Measurements from ENCODE around the gene RFX7.
"Not testable (repeated sequence)": the region's sequence is repeated elsewhere in the genome, so short reads cannot be mapped to it uniquely, and the experiment has no call there.

RFX7 gene

GRCh38 chr15:56205061-56205876, 38.4 kb downstream of the RFX7 start:
- no peak for DNase-seq

GRCh38 chr15:56203312-56203922, 40.3 kb downstream of the RFX7 start:
- not testable (repeated sequence) for DNase-seq

GRCh38 chr15:56202701-56203100, 41.0 kb downstream of the RFX7 start:
- DNase-seq: no peak

- DNase-seq: no peak
Measured at GRCh38 chr15:56199038-56199437, 44.6 kb downstream of the RFX7 start.

- DNase-seq: no peak
Measured at GRCh38 chr15:56194035-56194434, 49.6 kb downstream of the RFX7 start.

GRCh38 chr15:56192659-56193442, 50.8 kb downstream of the RFX7 start:
- DNase-seq: no peak

- DNase-seq: no peak
Measured at GRCh38 chr15:56187665-56188064, 56.0 kb downstream of the RFX7 start.

GRCh38 chr15:56185980-56186379, 57.7 kb downstream of the RFX7 start:
- no peak for DNase-seq

GRCh38 chr15:56184516-56184915, 59.2 kb downstream of the RFX7 start:
- DNase-seq: no peak

GRCh38 chr15:56180851-56181250, 62.8 kb downstream of the RFX7 start:
- DNase-seq: no peak

- no peak for DNase-seq
Measured at GRCh38 chr15:56176996-56177395, 66.7 kb downstream of the RFX7 start.

GRCh38 chr15:56175788-56176187, 67.9 kb downstream of the RFX7 start:
- DNase-seq: no peak

- no peak for DNase-seq
Measured at GRCh38 chr15:56174649-56175048, 69.0 kb downstream of the RFX7 start.

- DNase-seq: no peak
Measured at GRCh38 chr15:56168394-56168793, 75.3 kb downstream of the RFX7 start.

GRCh38 chr15:56165234-56165633, 78.4 kb downstream of the RFX7 start:
- no peak for DNase-seq

- no peak for DNase-seq
Measured at GRCh38 chr15:56160966-56161365, 82.7 kb downstream of the RFX7 start.

- no peak for DNase-seq
Measured at GRCh38 chr15:56156877-56157276, 86.8 kb downstream of the RFX7 start.

GRCh38 chr15:56155278-56155677, 88.4 kb downstream of the RFX7 start:
- not testable (repeated sequence) for DNase-seq

- not testable (repeated sequence) for DNase-seq
Measured at GRCh38 chr15:56154768-56155167, 88.9 kb downstream of the RFX7 start.

- DNase-seq: no peak
Measured at GRCh38 chr15:56150204-56150603, 93.5 kb downstream of the RFX7 start.

GRCh38 chr15:56148064-56148463, 95.6 kb downstream of the RFX7 start:
- no peak for DNase-seq

- DNase-seq: no peak
Measured at GRCh38 chr15:56146756-56147155, 96.9 kb downstream of the RFX7 start.

Measured in anterior cingulate cortex (tissue), 58 donors.